ENCODE measurements around the gene DTHD1. TPM values are rescaled to one million over a fixed set of nuclear protein-coding genes. Genes with fewer than 3 reads are reported as not detected.

Gene DTHD1
- polyA plus RNA-seq, 4 donors = not detected

DNA sequence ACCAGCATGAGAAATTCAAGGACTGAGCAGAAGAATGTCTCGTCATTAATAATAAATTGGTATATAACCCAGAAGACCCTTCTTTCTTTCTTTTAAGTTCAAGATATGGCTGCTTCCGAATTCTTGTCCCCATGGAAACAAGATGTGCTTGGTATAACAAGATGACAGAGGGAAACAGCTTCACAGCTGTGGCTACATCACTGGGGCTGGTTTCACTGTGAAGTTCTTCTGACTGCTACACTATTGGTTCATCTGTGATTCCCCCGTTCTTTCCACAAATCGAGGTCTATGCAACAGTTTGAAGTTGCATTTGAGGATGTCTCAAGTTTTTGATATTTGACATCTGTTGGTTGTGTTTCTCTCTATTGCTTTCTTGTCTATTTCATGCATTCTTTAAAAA, 12.3 kb upstream of the DTHD1 start:
- DNase-seq (ENCODE audit: low read depth in 4 of 4, low spot score in 3 of 4) = no peak

DNA sequence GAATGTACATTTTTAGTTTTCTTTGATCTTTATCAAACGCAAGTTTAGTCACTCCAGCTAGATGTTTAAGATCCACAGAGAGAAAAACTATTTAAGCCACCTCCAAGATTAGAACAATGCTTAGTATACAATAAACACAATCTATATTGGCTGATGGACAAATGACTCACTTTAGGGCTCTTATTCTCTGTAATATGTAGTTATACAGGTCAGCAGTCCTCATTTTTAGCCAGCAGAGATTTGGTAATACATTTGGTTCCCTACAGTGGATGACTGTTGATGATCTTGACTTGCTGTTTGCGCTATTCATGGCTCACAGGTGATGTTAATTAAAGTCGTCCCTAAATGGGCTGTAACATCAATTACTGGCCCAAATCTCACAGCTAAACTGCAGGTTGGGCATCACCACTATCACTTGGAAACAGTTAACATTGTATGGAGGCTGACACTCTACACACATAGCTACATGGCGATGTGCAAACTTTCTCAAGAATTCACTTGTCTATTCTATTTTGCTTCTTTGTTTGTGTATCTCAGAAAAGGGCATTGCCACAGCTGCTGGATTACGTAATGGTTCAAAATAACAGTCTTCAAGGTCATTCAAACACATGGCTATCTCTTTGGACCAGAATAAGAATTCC, 11.8 kb upstream of the DTHD1 start:
- DNase-seq (ENCODE audit: low read depth in 4 of 4, low spot score in 3 of 4) = no peak

DNA sequence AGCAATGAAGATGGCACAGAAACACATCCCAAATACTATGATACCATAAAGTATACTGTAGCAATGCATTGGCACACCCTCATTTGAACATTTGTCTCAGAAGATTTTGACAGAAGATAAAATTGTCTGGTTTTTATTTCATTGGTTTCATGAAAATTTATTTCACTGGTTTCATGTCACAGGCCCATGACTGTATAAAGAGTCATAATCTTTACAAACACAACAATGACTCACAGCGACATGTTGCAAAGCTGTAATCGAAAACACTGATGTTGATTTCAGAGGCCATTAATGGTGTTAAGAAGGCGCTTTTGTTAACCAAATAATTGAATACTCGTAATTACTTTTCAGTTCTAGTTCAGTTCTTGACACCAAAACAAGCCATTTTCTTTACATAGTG, 8.1 kb upstream of the DTHD1 start:
- no peak for DNase-seq (ENCODE audit: low read depth in 4 of 4, low spot score in 3 of 4)

DNA sequence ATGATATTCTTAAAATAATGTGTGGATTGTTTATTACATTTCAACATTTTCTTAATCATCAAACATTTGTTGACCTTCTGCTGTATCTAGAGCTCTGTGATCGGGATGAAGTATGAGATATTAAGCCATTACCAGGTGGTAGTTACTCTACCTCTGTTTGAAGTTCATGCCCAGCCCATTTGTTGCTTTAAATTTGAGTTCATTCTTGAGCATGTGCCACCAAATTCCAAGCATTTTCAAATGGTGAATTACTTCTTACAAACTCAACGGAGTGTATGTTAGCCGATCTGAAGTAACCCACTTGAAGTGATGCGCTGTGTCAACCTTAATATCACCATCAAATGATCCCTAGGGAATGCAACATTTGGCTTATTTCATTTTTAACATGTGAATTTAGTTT, 7.3 kb upstream of the DTHD1 start:
- no peak for DNase-seq (ENCODE audit: low read depth in 4 of 4, low spot score in 3 of 4)

DNA sequence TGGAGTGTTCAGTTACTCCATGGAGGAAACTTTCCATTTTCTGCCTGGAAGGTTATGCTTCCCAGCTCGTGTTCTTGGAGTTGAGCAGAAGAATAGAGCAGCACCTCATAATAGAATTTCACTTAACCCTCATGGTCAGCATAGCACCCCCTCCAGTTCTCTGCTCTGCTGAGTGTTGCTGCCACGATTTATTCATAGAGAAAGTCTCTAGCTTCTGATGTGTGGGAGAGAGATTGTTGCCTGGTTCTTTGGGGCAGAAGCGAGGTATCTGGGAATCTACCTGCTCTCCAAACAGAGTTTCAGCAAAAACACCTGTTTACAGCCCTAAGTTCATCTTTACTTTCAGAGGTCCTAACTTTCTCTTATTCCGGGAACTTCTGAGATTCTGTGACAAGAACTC, 3.9 kb upstream of the DTHD1 start:
- DNase-seq (ENCODE audit: low read depth in 4 of 4, low spot score in 3 of 4) = no peak

DNA sequence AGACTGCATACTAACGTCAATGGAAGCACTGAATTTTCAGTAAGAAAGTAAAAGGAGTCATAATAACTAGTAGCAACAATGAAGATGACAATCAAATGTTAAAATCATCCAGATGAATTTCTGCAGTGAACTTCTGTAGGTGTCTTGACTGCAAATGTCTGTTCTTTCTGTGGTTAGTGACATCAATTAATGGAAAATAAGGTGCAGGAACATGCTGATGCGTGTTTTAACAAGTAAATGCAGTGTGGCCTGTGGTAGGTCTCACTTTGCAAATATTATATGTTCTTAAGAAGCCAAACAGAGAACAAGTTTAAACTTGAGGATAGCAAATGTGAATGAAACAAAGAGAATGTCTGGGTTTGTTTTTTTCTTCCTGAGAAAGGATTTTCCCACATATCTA, 2.6 kb upstream of the DTHD1 start:
- DNase-seq (ENCODE audit: low read depth in 4 of 4, low spot score in 3 of 4) = no peak

DNA sequence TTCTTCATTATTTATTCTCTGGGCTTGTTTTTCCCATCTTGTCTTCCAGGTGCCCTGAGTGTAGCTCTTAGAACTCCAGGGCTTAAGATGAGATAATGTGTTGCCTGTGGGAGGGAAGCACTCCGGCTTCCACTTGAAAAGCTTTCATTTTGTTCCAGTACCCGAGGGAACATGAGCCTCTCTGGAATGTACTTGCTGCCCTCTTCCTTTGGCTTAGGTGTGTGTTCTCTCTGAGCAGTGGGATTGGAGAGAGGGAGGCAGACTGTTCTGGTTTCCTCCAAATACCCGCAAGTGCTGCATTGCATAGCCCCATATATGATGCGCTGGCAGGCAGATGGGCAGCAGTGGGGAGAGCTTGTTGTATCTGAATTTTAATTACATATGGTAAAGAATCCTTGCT, 861 bp upstream of the DTHD1 start:
- DNase-seq (ENCODE audit: low read depth in 4 of 4, low spot score in 3 of 4) = no peak

DNA sequence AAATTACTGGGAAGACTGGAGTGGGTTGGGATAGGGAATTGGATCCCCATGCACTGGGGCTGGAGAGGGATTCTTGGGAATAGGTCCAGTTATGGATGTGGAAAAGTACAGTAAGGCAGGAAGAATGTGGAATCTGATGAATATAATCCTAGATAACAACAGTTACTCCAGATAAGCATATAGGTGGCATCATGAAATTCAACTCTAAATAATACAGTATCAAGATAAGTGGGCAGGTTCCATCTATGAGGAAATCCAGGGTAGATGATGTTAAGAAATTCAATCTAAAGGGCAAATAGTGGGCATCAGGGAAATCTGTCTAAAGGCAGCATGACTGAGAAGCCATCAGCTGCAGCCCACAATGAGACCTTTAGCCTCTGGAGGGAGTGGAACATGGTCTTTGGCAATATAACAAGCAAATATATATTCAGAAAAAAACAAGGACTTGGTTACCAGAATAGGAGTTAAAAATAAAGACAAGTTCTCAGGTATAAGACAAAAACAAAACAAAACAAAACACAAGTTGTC, 1.2 kb downstream of the DTHD1 start:
- DNase-seq (ENCODE audit: low read depth in 4 of 4, low spot score in 3 of 4) = no peak

DNA sequence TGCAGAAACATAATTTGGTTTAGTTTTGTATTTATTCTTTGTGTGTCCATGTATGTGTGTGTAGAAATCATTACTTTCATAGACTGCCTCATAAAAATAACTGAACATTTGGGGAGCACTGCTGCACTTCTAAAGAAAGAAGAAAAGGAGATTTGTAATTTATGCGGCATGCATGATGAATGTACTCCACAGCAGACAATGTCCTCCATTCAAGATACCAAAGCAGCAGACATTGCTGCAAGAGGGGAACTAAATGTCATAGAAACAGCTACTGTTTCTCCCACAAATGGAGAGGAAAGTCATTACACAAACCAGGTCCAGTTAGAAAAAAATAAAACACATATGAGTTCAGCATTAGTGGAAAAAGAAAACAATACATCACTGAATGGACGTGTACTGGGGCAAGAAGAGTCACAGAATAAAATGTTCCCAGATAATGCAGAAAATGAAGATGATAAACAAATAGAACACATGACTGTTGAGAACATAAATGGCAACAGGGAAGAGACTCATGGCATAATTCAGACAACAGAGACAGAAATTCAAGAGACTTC, 2.6 kb downstream of the DTHD1 start:
- DNase-seq (ENCODE audit: low read depth in 4 of 4, low spot score in 3 of 4) = no peak

DNA sequence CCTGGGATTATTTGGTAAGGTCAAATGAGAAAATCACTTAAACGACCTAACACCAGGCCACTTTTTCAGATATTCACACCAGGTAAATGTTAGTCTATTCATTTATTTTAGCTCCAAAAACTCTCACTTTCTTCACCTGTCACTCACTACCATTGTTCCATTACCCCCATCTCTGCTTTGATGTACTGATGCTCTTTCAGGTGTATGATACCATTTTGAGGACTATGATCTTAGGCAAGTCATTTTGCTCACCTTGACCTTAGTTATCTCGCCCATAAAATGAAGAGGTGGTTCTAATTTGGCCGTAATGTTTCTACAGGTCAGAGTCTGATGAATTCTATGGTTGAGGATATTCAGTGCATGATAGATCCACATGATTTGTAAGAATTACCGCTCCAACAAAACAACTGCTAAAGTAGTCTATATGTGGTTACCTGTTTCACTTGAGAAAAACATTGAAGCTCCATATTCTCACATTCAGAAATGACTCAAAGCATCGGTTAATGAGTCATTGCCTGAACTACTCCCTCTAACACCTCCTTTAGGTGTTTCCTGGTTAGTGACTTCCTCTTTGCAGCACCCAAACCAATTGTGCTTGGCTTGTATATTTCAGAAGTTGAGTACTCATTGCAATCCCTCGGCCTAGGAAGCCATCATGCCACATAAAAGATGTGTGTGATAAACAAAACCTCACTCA, 4.5 kb downstream of the DTHD1 start:
- no peak for DNase-seq (ENCODE audit: low read depth in 4 of 4, low spot score in 3 of 4)

DNA sequence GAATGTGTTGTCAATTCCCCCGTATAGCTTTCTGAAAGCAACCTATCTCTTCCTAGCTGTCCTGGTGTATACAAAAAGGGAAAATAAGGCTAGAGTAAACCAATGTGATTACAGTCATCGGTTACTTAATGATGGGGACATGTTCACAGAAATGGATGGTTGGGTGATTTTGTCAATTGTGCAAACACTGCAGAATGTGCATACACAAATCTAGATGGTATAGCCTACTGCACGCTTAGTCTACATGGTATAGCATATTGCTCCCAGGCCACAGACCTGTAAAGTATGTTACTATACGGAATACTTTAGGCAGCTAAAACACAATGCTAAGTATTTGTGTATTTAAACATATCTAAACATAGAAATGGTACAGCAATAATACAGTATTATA, 5.1 kb downstream of the DTHD1 start:
- no peak for DNase-seq (ENCODE audit: low read depth in 4 of 4, low spot score in 3 of 4)

DNA sequence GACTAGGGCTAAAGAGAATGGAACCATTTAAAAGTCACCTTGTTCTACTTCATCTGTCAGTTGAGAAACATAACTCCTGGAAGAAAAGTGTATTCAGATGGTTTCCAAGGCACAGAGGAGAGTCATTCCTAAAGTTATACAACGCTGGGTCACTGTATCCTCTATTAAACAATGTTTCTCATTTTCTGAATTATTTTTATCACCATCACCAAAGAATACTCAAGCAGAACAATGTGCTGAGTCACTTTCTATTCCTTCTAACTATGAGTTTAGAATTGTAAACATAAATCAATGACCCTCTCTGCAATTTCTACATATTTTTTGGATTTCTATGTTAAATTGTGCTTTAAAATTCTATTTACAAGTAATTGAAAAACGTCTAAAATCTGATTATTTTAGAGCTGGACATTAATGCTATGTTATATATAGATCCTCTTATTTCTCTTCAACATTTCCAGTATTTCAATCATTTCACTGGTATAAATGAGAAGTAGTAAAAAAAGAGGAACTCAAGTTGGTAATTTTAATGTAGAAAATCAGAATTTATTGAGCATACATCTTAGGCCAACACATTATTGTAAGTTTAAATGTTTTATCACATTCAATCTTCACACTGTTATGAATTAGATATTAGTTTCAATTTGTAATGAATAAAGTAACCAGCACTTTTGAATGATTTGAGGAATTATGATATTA, 7.5 kb downstream of the DTHD1 start:
- no peak for DNase-seq (ENCODE audit: low read depth in 4 of 4, low spot score in 3 of 4)

DNA sequence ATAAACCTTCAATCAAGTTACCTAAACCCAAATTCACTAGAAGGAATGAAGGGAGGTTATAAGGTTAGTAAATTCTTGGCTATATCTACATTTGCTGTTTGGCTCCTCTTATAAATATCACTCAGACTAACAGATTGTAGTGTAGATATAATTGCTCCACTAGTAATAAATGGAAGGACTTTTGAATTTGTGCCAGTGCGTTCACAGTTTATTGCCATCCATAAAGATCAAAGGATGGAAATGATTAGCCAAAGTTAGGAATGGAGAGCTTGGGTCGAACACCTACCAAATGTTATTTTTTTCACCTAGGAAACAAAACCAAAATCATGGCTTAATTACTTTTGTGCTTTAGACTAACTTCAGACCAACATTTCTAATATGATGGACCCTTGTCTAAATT, 9.2 kb downstream of the DTHD1 start:
- DNase-seq (ENCODE audit: low read depth in 4 of 4, low spot score in 3 of 4) = no peak

DNA sequence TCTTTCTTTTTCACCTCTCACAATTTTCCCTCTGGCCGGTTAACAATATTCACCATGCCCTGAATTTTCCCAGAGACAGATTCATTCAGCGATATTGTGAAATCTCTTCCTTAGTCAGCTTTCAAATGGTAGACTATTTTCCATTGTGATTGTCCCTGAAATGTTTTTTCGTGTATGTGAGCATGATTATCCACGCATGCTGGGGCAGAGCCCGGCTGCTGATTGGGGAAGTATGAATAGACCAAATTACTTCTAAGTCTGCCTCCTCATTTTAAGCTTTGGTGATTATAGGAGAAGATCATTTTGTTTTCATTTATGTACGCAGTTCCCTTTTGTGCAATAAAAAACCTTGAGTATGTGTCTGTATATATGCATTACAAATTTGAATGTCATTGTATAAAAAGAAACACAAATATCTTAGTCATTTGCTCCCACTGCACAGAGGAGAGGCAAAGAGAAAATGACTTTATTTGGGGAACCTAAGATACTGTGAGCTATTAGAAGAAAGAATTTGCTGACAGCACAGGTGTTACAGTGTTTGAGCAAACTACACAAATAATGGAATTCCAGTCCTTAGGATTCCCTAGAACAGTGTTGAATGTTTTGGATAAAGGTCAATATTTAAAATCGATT, 11.3 kb downstream of the DTHD1 start:
- DNase-seq (ENCODE audit: low read depth in 4 of 4, low spot score in 3 of 4) = no peak

DNA sequence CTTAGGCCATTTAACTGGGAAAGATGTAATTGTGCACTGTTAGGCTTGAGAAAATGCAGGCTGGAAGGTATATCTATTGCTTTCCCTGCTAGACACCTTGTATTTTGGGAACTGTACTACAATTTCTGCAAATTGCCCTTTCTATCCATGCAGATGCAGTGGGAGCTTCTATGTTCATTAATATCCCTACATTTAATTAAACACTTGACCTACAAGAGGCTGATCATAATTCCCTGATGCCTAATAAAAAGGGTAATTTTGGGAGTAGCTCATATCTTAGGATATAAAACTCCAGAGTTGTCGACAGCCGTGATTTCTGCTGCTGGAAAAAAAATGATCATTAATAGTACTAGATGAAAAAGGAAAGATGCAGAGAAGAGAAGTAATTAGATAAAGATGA, 19.7 kb downstream of the DTHD1 start:
- no peak for DNase-seq (ENCODE audit: low read depth in 4 of 4, low spot score in 3 of 4)

DNA sequence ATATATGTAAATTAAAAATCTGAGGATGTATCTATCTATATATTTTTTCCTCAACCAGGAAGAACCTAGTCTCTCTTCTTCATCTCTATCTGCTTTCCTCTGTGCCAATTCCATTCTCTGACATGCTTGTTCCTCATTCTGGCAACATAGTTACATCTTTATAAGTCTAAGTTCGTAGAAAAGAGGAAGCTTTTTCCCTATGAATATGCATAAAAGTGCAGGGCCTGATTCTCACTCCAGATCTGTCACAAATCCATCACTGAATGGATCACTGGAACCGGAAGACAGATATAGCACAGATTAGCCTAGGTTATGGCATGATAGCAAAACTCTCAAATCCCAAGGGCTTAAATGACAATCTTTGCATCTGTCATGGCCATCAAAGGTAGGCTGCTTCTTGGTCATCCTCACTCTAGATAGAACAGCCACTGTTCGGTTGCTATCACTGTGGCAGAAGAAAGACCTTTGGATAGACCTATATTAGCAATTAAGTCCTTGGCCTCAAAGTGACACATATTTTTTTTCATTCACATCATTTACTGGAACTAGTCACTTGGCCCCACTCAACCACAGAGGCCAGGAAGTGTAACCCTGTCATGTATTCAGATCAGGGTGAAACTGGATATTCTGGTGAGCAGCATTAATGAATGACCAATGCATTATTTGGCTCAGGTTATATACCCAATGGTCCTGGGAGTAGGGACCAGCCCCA, 22.2 kb downstream of the DTHD1 start:
- DNase-seq (ENCODE audit: low read depth in 4 of 4, low spot score in 3 of 4) = no peak

DNA sequence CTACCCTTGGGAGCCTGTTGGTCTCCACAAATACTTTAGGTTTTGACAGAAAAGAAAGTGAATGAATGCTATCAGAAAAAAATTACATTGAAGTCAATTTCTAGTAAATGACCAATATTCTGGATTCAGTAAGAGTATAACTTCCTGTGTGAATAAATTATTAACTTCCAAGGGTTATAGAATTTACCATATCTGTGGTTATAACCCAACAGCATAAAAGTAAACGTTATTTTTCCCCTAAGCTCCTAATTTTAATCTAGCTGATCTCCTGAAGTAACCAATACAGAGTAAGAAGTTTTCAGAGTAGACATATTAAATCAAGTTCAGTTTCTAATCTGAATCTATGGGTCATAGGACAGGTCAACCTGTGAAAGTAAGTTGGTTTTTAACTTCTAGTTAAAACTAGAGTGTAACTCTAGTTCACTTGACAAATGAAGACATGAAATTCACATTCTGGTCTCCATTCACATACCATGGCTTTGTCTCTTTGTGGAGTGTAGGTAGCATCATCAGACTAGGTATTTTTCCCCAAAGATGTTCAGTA, 22.8 kb downstream of the DTHD1 start:
- DNase-seq (ENCODE audit: low read depth in 4 of 4, low spot score in 3 of 4) = no peak

DNA sequence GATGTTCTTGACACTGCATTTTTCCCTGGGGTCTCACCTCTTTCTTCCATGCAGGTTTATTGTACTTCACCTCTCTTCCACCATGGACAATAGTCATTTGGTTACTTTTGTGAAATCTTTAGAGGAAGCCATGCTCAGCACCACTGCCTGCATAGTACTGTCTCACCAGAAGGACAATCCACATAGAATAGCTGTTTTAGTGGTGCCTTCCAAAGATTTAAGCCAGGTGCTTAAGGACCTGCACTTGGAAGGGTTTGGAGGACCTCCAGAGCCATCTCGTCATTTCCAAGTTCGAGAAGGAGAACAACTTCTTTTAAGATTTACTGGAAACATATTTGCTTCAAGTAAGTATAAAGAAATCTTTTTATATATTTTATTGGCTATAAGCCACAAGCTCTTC, 26.7 kb downstream of the DTHD1 start:
- DNase-seq (ENCODE audit: low read depth in 4 of 4, low spot score in 3 of 4) = no peak

DNA sequence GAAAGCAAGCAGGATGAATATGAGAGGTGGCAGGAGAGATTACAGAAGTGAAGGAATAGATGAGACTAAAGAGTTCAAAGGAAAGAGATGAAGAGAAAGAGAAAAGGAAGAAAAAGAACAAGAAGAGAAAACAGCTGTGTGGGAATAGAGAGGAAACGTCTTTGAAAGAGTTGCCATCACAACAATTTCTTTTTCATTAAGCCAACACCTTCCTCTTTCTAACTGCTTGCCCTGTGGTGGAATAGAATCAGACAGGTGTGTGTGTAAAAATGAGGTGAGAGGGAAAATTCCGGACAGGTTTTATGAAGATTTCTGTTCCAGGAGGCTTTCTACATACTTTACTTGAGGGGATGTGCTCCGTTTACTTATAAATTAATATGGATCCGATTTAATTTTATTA, 28.8 kb downstream of the DTHD1 start:
- DNase-seq (ENCODE audit: low read depth in 4 of 4, low spot score in 3 of 4) = no peak

DNA sequence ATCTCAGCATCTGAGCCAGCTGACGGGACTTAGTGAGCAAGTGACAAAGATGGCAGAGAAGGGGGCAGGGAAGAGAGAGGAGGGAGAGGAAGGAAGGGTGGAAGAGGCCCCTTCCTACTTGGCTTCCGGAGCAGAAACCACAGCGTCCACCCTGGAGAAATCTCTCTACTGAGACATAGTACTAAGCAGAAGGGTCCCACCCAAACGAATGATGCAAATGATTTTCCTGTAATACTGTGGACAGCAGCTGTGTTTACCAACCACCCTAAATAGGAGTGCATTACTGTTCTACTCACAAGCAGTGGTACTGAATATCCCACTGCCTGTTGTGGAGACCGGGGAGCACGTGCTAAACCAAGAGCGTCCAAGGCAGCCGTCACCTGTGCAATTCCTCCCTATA, 29.4 kb downstream of the DTHD1 start:
- DNase-seq (ENCODE audit: low read depth in 4 of 4, low spot score in 3 of 4) = no peak
